GM23338 (cell line): Measurements from ENCODE around the gene PPFIA2.

Experiments
- CREB1 ChIP-seq: fragments of 250-450 bp; sonication (Bioruptor Pico); IDR thresholded peaks from 2 replicates; pipeline ENCODE4 v1.5.0; 2020; ENCODE audit warnings: low read depth, mild to moderate bottlenecking, moderate library complexity
- CTCF ChIP-seq, 2 experiments: fragments of 200-600 bp in 1 of 2; sonication (generic) in 1 of 2; conservative IDR thresholded peaks; 2 replicates each; pipeline versions ENCODE4 v1.5.1 to v1.6.1; 2016 to 2017; ENCODE audit warnings: antibody characterized with exemption in 2 of 2, low read depth in 2 of 2, mild to moderate bottlenecking in 2 of 2, moderate library complexity in 1 of 2
- EZH2 ChIP-seq: fragments of 200-600 bp; sonication (generic); IDR thresholded peaks from one replicate; pipeline ENCODE4 v1.8.0; 2017; ENCODE audit warnings: antibody characterized with exemption, mild to moderate bottlenecking, low read depth; ENCODE audit not compliant: unreplicated experiment
- EZH2phosphoT487 ChIP-seq: fragments of 200-600 bp; sonication (generic); IDR thresholded peaks from one replicate; pipeline ENCODE4 v1.8.1; 2018; ENCODE audit warnings: antibody characterized with exemption; ENCODE audit not compliant: unreplicated experiment
- JUNB ChIP-seq: IDR thresholded peaks from one replicate; pipeline ENCODE4 v1.6.1; 2016; ENCODE audit warnings: antibody characterized with exemption; ENCODE audit not compliant: unreplicated experiment
- NANOG ChIP-seq: IDR thresholded peaks from 2 replicates; pipeline ENCODE4 v1.6.1; 2016; ENCODE audit warnings: antibody characterized with exemption, borderline replicate concordance
- POLR2AphosphoS5 ChIP-seq: IDR thresholded peaks from 2 replicates; pipeline ENCODE4 v1.6.1; 2016; ENCODE audit warnings: antibody characterized with exemption, low read depth
- STAT1 ChIP-seq: IDR thresholded peaks from one replicate; pipeline ENCODE4 v1.6.1; 2016; ENCODE audit warnings: antibody characterized with exemption; ENCODE audit not compliant: unreplicated experiment
- ZNF114 ChIP-seq: fragments of 250-450 bp; sonication (Bioruptor Pico); IDR thresholded peaks from 2 replicates; pipeline ENCODE4 v1.5.0; 2020; ENCODE audit warnings: mild to moderate bottlenecking, moderate library complexity
- ZNF331 ChIP-seq: fragments of 250-450 bp; sonication (Bioruptor Pico); IDR thresholded peaks from 2 replicates; pipeline ENCODE4 v1.5.0; 2020; ENCODE audit warnings: low read depth, mild to moderate bottlenecking, moderate library complexity
- TF ChIP-seq, protein P1 (sequence below): IDR thresholded peaks from one replicate; pipeline ENCODE4 v1.6.1; 2018; ENCODE audit warnings: antibody characterized with exemption; ENCODE audit not compliant: unreplicated experiment
- TF ChIP-seq, protein P2 (sequence below): IDR thresholded peaks from 2 replicates; pipeline ENCODE4 v1.6.1; 2016; ENCODE audit warnings: antibody characterized with exemption
- TF ChIP-seq, protein P3 (sequence below): fragments of 250-450 bp; sonication (Bioruptor Pico); IDR thresholded peaks from 2 replicates; pipeline ENCODE4 v1.5.0; 2020; ENCODE audit warnings: mild to moderate bottlenecking, moderate library complexity

DNA sequence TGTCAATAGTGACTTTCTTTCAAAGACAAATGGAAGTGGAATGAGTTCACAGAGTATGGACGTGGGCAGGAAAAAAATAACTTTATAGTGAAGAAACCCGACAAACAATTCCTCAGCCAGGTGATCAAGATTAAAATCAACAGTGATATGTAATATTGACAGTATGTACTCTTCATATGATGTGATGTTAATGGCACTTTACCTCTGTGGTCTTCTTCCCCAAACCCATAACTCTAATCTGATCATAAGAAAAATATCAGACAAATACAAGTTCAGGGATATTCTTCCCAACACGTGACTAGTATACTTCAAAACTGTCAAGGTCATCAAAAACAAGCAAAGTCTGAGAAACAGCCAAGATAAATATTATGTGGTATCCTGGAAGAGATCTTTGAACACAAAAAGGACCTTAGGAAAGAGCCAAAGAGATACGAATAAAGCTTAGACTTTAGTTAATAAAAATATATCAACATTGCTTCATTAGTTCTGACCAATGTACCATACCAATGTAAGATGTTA is 215.5 kb downstream of the PPFIA2 start:
- TF ChIP-seq CTCF (conservative IDR thresholded peaks at IDR 0.05; ENCODE audit: low read depth in 2 of 2): no peak
- TF ChIP-seq EZH2: no peak
- TF ChIP-seq POLR2AphosphoS5: no peak
- no peak for TF ChIP-seq EZH2phosphoT487
- TF ChIP-seq JUNB: no peak
- TF ChIP-seq, protein P1, sequence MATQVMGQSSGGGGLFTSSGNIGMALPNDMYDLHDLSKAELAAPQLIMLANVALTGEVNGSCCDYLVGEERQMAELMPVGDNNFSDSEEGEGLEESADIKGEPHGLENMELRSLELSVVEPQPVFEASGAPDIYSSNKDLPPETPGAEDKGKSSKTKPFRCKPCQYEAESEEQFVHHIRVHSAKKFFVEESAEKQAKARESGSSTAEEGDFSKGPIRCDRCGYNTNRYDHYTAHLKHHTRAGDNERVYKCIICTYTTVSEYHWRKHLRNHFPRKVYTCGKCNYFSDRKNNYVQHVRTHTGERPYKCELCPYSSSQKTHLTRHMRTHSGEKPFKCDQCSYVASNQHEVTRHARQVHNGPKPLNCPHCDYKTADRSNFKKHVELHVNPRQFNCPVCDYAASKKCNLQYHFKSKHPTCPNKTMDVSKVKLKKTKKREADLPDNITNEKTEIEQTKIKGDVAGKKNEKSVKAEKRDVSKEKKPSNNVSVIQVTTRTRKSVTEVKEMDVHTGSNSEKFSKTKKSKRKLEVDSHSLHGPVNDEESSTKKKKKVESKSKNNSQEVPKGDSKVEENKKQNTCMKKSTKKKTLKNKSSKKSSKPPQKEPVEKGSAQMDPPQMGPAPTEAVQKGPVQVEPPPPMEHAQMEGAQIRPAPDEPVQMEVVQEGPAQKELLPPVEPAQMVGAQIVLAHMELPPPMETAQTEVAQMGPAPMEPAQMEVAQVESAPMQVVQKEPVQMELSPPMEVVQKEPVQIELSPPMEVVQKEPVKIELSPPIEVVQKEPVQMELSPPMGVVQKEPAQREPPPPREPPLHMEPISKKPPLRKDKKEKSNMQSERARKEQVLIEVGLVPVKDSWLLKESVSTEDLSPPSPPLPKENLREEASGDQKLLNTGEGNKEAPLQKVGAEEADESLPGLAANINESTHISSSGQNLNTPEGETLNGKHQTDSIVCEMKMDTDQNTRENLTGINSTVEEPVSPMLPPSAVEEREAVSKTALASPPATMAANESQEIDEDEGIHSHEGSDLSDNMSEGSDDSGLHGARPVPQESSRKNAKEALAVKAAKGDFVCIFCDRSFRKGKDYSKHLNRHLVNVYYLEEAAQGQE: no peak
- no peak for TF ChIP-seq NANOG
- no peak for TF ChIP-seq CREB1
- TF ChIP-seq, protein P2, sequence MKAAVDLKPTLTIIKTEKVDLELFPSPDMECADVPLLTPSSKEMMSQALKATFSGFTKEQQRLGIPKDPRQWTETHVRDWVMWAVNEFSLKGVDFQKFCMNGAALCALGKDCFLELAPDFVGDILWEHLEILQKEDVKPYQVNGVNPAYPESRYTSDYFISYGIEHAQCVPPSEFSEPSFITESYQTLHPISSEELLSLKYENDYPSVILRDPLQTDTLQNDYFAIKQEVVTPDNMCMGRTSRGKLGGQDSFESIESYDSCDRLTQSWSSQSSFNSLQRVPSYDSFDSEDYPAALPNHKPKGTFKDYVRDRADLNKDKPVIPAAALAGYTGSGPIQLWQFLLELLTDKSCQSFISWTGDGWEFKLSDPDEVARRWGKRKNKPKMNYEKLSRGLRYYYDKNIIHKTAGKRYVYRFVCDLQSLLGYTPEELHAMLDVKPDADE: no peak
- TF ChIP-seq STAT1: no peak
- no peak for TF ChIP-seq ZNF331
- TF ChIP-seq ZNF114 (CRISPR knock-in tag): no peak
- TF ChIP-seq, protein P3, sequence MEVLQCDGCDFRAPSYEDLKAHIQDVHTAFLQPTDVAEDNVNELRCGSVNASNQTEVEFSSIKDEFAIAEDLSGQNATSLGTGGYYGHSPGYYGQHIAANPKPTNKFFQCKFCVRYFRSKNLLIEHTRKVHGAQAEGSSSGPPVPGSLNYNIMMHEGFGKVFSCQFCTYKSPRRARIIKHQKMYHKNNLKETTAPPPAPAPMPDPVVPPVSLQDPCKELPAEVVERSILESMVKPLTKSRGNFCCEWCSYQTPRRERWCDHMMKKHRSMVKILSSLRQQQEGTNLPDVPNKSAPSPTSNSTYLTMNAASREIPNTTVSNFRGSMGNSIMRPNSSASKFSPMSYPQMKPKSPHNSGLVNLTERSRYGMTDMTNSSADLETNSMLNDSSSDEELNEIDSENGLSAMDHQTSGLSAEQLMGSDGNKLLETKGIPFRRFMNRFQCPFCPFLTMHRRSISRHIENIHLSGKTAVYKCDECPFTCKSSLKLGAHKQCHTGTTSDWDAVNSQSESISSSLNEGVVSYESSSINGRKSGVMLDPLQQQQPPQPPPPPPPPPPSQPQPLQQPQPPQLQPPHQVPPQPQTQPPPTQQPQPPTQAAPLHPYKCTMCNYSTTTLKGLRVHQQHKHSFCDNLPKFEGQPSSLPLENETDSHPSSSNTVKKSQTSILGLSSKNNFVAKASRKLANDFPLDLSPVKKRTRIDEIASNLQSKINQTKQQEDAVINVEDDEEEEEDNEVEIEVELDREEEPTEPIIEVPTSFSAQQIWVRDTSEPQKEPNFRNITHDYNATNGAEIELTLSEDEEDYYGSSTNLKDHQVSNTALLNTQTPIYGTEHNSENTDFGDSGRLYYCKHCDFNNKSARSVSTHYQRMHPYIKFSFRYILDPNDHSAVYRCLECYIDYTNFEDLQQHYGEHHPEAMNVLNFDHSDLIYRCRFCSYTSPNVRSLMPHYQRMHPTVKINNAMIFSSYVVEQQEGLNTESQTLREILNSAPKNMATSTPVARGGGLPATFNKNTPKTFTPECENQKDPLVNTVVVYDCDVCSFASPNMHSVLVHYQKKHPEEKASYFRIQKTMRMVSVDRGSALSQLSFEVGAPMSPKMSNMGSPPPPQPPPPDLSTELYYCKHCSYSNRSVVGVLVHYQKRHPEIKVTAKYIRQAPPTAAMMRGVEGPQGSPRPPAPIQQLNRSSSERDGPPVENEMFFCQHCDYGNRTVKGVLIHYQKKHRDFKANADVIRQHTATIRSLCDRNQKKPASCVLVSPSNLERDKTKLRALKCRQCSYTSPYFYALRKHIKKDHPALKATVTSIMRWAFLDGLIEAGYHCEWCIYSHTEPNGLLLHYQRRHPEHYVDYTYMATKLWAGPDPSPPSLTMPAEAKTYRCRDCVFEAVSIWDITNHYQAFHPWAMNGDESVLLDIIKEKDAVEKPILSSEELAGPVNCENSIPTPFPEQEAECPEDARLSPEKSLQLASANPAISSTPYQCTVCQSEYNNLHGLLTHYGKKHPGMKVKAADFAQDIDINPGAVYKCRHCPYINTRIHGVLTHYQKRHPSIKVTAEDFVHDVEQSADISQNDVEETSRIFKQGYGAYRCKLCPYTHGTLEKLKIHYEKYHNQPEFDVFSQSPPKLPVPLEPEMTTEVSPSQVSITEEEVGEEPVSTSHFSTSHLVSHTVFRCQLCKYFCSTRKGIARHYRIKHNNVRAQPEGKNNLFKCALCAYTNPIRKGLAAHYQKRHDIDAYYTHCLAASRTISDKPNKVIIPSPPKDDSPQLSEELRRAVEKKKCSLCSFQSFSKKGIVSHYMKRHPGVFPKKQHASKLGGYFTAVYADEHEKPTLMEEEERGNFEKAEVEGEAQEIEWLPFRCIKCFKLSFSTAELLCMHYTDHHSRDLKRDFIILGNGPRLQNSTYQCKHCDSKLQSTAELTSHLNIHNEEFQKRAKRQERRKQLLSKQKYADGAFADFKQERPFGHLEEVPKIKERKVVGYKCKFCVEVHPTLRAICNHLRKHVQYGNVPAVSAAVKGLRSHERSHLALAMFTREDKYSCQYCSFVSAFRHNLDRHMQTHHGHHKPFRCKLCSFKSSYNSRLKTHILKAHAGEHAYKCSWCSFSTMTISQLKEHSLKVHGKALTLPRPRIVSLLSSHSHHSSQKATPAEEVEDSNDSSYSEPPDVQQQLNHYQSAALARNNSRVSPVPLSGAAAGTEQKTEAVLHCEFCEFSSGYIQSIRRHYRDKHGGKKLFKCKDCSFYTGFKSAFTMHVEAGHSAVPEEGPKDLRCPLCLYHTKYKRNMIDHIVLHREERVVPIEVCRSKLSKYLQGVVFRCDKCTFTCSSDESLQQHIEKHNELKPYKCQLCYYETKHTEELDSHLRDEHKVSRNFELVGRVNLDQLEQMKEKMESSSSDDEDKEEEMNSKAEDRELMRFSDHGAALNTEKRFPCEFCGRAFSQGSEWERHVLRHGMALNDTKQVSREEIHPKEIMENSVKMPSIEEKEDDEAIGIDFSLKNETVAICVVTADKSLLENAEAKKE (CRISPR knock-in tag): no peak
